SK-N-SH (cell line): Measurements from ENCODE around the gene AOC1. TPM values are rescaled to one million over a fixed set of nuclear protein-coding genes. Genes with fewer than 3 reads are reported as not detected.

Source experiments
- CTCF ChIA-PET: fragments of 300-600, 350-600 bp; formaldehyde crosslinking; extraction: SDS; loops from one replicate; lab custom pipeline; 2021; lab: Yijun Ruan, JAX
- POLR2A ChIA-PET: fragments of 350-600 bp; sonication (Branson Sonifier 250); formaldehyde crosslinking; extraction: SDS; loops from one replicate; lab custom pipeline; 2020; ENCODE audit warnings: antibody characterized with exemption, inconsistent platforms; lab: Yijun Ruan, JAX
- DNase-seq: peaks from one replicate; pipeline ENCODE4 v3.0.0; 2012
- H2AFZ ChIP-seq: fragments of 200-600 bp; sonication (generic); 2 replicates; pipeline ENCODE4 v1.8.1; 2016; ENCODE audit warnings: antibody characterized with exemption, mild to moderate bottlenecking, low read depth
- H3F3A ChIP-seq: fragments of 200-600 bp; sonication (generic); replicated peaks from 2 replicates; pipeline ENCODE3; 2016; ENCODE audit warnings: antibody characterized with exemption, mild to moderate bottlenecking; ENCODE audit not compliant: insufficient read depth
- H3K27ac ChIP-seq, 2 experiments: fragments of 200-500 bp in 1 of 2; fragments of 200-600 bp in 1 of 2; sonication (Bioruptor generic) in 1 of 2; sonication (generic), shearing (Covaris generic) in 1 of 2; 2 replicates each; pipeline versions ENCODE4 v1.5.1 to v1.6.1; 2014 to 2016; ENCODE audit warnings: low read depth in 2 of 2, inconsistent platforms in 1 of 2, low read length in 1 of 2, mild to moderate bottlenecking in 1 of 2, mixed read lengths in 1 of 2
- H3K27me3 ChIP-seq: fragments of 200-600 bp; sonication (generic), shearing (Covaris generic); 2 replicates; pipeline ENCODE4 v1.6.1; 2016; ENCODE audit warnings: mixed run types; ENCODE audit not compliant: insufficient read depth
- H3K36me3 ChIP-seq, 2 experiments: fragments of 200-500 bp in 1 of 2; fragments of 200-600 bp in 1 of 2; sonication (Bioruptor generic) in 1 of 2; sonication (generic) in 1 of 2; replicated peaks in 1 of 2; 2 replicates each; pipeline versions ENCODE3 to v1.5.1; 2014 to 2016; ENCODE audit warnings: low read length in 1 of 2, mild to moderate bottlenecking in 1 of 2; ENCODE audit not compliant: insufficient read depth in 2 of 2, control insufficient read depth in 1 of 2
- H3K4me1 ChIP-seq, 2 experiments: fragments of 200-500 bp in 1 of 2; fragments of 200-600 bp in 1 of 2; sonication (Bioruptor generic) in 1 of 2; sonication (generic), shearing (Covaris generic) in 1 of 2; 2 replicates each; pipeline versions ENCODE4 v1.5.1 to v1.6.1; 2014 to 2016; ENCODE audit warnings: low read depth in 1 of 2, low read length in 1 of 2, mixed run types in 1 of 2; ENCODE audit not compliant: insufficient read depth in 2 of 2, control insufficient read depth in 1 of 2
- H3K4me2 ChIP-seq: fragments of 200-600 bp; sonication (generic), shearing (Covaris generic); 2 replicates; pipeline ENCODE4 v1.6.1; 2017; ENCODE audit warnings: mixed run types
- H3K4me3 ChIP-seq, 2 experiments: fragments of 200-500 bp in 1 of 2; fragments of 200-600 bp in 1 of 2; sonication (Bioruptor generic) in 1 of 2; sonication (generic), shearing (Covaris generic) in 1 of 2; 2 replicates each; pipeline versions ENCODE4 v1.5.1 to v1.8.1; 2014 to 2016; ENCODE audit warnings: low read depth in 2 of 2, inconsistent platforms in 1 of 2, low read length in 1 of 2, mild to moderate bottlenecking in 1 of 2, mixed read lengths in 1 of 2, moderate library complexity in 1 of 2
- H3K79me2 ChIP-seq: fragments of 200-600 bp; sonication (generic); 2 replicates; pipeline ENCODE4 v1.8.1; 2017; ENCODE audit warnings: mild to moderate bottlenecking; ENCODE audit not compliant: insufficient read depth
- H3K9ac ChIP-seq: fragments of 200-600 bp; sonication (generic); 2 replicates; pipeline ENCODE4 v1.6.1; 2017; ENCODE audit warnings: mixed run types
- H3K9me2 ChIP-seq: fragments of 200-600 bp; sonication (generic); 2 replicates; pipeline ENCODE4 v1.6.1; 2017; ENCODE audit warnings: mixed run types
- H3K9me3 ChIP-seq: fragments of 200-600 bp; sonication (generic); 2 replicates; pipeline ENCODE4 v1.6.1; 2017; ENCODE audit warnings: mixed run types, mild to moderate bottlenecking, moderate library complexity
- H4K20me1 ChIP-seq: fragments of 200-600 bp; sonication (generic); 2 replicates; pipeline ENCODE4 v1.6.1; 2017; ENCODE audit warnings: mild to moderate bottlenecking, mixed run types; ENCODE audit not compliant: insufficient read depth
- CHD2 ChIP-seq: fragments of 150-350 bp; IDR thresholded peaks from 2 replicates; pipeline ENCODE4 v1.6.1; 2018; ENCODE audit warnings: low read length; ENCODE audit not compliant: partially characterized antibody
- CTCF ChIP-seq: fragments of 200-600 bp; sonication (generic); IDR thresholded peaks from 2 replicates; pipeline ENCODE4 v1.6.1; 2017; ENCODE audit warnings: antibody characterized with exemption, mild to moderate bottlenecking, moderate library complexity
- ELF1 ChIP-seq: IDR thresholded peaks from 2 replicates; pipeline ENCODE4 v1.4.0; 2012
- EZH2phosphoT487 ChIP-seq: fragments of 200-600 bp; sonication (generic); IDR thresholded peaks from 2 replicates; pipeline ENCODE4 v1.6.1; 2017; ENCODE audit warnings: low read depth, mixed run types, mild to moderate bottlenecking, antibody characterized with exemption, moderate library complexity, borderline replicate concordance
- FOXJ3 ChIP-seq: sonication (generic); formaldehyde crosslinking; IDR thresholded peaks from 2 replicates; pipeline ENCODE4 v1.5.1; 2020; ENCODE audit warnings: mild to moderate bottlenecking, missing genetic modification reagents
- MAX ChIP-seq: IDR thresholded peaks from 2 replicates; pipeline ENCODE4 v1.4.0; 2012; ENCODE audit warnings: low read depth
- MEF2A ChIP-seq: IDR thresholded peaks from 2 replicates; pipeline ENCODE4 v1.4.0; 2012; ENCODE audit warnings: low read depth, borderline replicate concordance
- NRF1 ChIP-seq: IDR thresholded peaks from 2 replicates; pipeline ENCODE4 v1.6.1; 2012; ENCODE audit warnings: low read depth, mild to moderate bottlenecking, low read length
- POLR2AphosphoS5 ChIP-seq: IDR thresholded peaks from 2 replicates; pipeline ENCODE4 v1.6.1; 2012; ENCODE audit warnings: low read depth, low read length
- RAD21 ChIP-seq: IDR thresholded peaks from 2 replicates; pipeline ENCODE4 v1.6.1; 2012; ENCODE audit warnings: mild to moderate bottlenecking, low read length
- RFX5 ChIP-seq: IDR thresholded peaks from 2 replicates; pipeline ENCODE4 v1.6.1; 2012; ENCODE audit warnings: mild to moderate bottlenecking, improper control_type of control experiment, low read length
- SMC3 ChIP-seq: IDR thresholded peaks from 2 replicates; pipeline ENCODE4 v1.6.1; 2012; ENCODE audit warnings: low read depth, low read length, improper control_type of control experiment
- TCF12 ChIP-seq: IDR thresholded peaks from 2 replicates; pipeline ENCODE4 v1.4.0; 2012
- USF2 ChIP-seq: fragments of 150-350 bp; IDR thresholded peaks from 2 replicates; pipeline ENCODE4 v1.6.1; 2017; ENCODE audit warnings: antibody characterized with exemption, low read length, low read depth, borderline replicate concordance
- WGBS: methylation state at CpG from one replicate; pipeline ENCODE4 v1.1.6; 2017; ENCODE audit warnings: low lambda C conversion rate; 5-methylcytosine and 5-hydroxymethylcytosine counted together
- polyA plus RNA-seq, 3 experiments: library from polyadenylated mRNA; depleted of rRNA; stranded (reverse); fragments of >200 nt; gene quantifications; 2 replicates each; pipeline ENCODE4 v1.2.3, GENCODE V29; 2012
- TF ChIP-seq, protein P1 (sequence below): IDR thresholded peaks from 2 replicates; pipeline ENCODE4 v1.6.1; 2012; ENCODE audit warnings: mild to moderate bottlenecking, low read depth, low read length, moderate library complexity

AOC1 gene
- polyA plus RNA-seq, 1 of the 3 experiments (the other 2 are of a cell fraction): not detected

- TF ChIP-seq POLR2AphosphoS5 (no peak; the same call in 1 of the 2 replicates), NRF1 (no peak), TCF12 (peak; percentile 86), FOXJ3 (CRISPR knock-in tag) (no peak), CHD2 (no peak)
- TF ChIP-seq, protein P1, sequence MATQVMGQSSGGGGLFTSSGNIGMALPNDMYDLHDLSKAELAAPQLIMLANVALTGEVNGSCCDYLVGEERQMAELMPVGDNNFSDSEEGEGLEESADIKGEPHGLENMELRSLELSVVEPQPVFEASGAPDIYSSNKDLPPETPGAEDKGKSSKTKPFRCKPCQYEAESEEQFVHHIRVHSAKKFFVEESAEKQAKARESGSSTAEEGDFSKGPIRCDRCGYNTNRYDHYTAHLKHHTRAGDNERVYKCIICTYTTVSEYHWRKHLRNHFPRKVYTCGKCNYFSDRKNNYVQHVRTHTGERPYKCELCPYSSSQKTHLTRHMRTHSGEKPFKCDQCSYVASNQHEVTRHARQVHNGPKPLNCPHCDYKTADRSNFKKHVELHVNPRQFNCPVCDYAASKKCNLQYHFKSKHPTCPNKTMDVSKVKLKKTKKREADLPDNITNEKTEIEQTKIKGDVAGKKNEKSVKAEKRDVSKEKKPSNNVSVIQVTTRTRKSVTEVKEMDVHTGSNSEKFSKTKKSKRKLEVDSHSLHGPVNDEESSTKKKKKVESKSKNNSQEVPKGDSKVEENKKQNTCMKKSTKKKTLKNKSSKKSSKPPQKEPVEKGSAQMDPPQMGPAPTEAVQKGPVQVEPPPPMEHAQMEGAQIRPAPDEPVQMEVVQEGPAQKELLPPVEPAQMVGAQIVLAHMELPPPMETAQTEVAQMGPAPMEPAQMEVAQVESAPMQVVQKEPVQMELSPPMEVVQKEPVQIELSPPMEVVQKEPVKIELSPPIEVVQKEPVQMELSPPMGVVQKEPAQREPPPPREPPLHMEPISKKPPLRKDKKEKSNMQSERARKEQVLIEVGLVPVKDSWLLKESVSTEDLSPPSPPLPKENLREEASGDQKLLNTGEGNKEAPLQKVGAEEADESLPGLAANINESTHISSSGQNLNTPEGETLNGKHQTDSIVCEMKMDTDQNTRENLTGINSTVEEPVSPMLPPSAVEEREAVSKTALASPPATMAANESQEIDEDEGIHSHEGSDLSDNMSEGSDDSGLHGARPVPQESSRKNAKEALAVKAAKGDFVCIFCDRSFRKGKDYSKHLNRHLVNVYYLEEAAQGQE: no peak
These were observed 51.3 kb downstream of the AOC1 start (continued) for GRCh38 chr7:150903606-150904005.

- WGBS: 73% methylated on average over 5 of the region's 6 CpGs
- Histone ChIP-seq H3K9me2 (no peaks in the 10 kb centered on the region), H3K4me3 (no peak overlapping the region), H3K4me2 (peak overlapping the region; percentile 16), H3K9ac (no peak overlapping the region), H3K27ac (peak overlapping the region in 1 of 2 experiments; percentile 12; a peak in 1 of 4 replicates), H3F3A (peaks cover 6% of the 10 kb centered on the region), H4K20me1 (no peaks in the 10 kb centered on the region), H3K79me2 (no peaks in the 10 kb centered on the region), H3K4me1 (peaks cover 11 to 30% of the 10 kb centered on the region in 2 experiments; a peak in 3 of 4 replicates), H3K9me3 (no peaks in the 10 kb centered on the region), H2AFZ (no peak overlapping the region), H3K36me3 (no peaks in the 10 kb centered on the region), H3K27me3 (no peaks in the 10 kb centered on the region)
- ChIA-PET POLR2A (no interaction called here), CTCF (interaction anchor here (0.7 to 13.8 kb wide), 10 partner anchors 11 to 125 kb away, joined by 3 to 280 read pairs (median 4); partner anchors contain the start of gene KCNH2)
- no peak for DNase-seq
- no peak for TF ChIP-seq USF2
- TF ChIP-seq NRF1: no peak
- no peak for TF ChIP-seq TCF12
- no peak for TF ChIP-seq MAX
- TF ChIP-seq RFX5: no peak
- TF ChIP-seq EZH2phosphoT487: no peak
- no peak for TF ChIP-seq RAD21
- TF ChIP-seq MEF2A: no peak
- TF ChIP-seq ELF1: no peak
- TF ChIP-seq SMC3: no peak
- no peak for TF ChIP-seq CTCF
- no peak for TF ChIP-seq CHD2
These were observed 51.9 kb downstream of the AOC1 start for GRCh38 chr7:150904011-150904909.
